ENCODE results near the gene NXPH2. TPM values are rescaled to one million over a fixed set of nuclear protein-coding genes. Genes with fewer than 3 reads are reported as not detected.

The NXPH2 gene
- total and polyA plus RNA-seq, 9 of the 15 experiments (the other 6 are each of a cell fraction or from before 2014, with no cell fraction given) = not detected

- intact Hi-C loops (cut with micrococcal nuclease) = loop anchor here (10.0 kb wide), 1 partner anchor 306 kb away; no protein-coding TSS in a partner anchor
These were observed 718 bp upstream of the NXPH2 start for GRCh38 chr2:138780908-138781307.

More at GRCh38 chr2:138780908-138781307, 718 bp upstream of the NXPH2 start:
- H3K9me1 ChIP-seq (ENCODE audit: control insufficient read depth, insufficient read depth, low read length) = no peaks in the 10 kb centered on the region
- H2AFZ ChIP-seq (ENCODE audit: low read depth, low read length) = no peak overlapping the region
- POLR2A ChIA-PET = no interaction called here
- H3K27me3 ChIP-seq (ENCODE audit: control insufficient read depth in 2 of 2, insufficient read depth in 2 of 2, low read length in 2 of 2) = peaks cover 5 to 28% of the 10 kb centered on the region in 2 experiments; a peak in 3 of 5 replicates
- no peak overlapping the region for H3K27ac ChIP-seq (ENCODE audit: extremely low read depth, low read depth, low read length)
- CTCF ChIA-PET (ENCODE audit: low intra/inter-chr PET ratio) = no interaction called here
- in situ Hi-C loops (cut with MboI) = no loop called here
- no peaks in the 10 kb centered on the region for H4K20me1 ChIP-seq (replicated peaks; ENCODE audit: control insufficient read depth, insufficient read depth, low read length)
- no peaks in the 10 kb centered on the region for H3K4me1 ChIP-seq (replicated peaks in 1 of 2; ENCODE audit: control insufficient read depth in 2 of 2, insufficient read depth in 2 of 2, low read length in 2 of 2)
- H3K4me3 ChIP-seq = no peak overlapping the region
- no peaks in the 10 kb centered on the region for H3K9me3 ChIP-seq (replicated peaks; ENCODE audit: control insufficient read depth, insufficient read depth, low read depth, low read length)
- H3K79me2 ChIP-seq (ENCODE audit: control insufficient read depth, insufficient read depth, low read length) = no peaks in the 10 kb centered on the region
- TF ChIP-seq IRF2 (CRISPR knock-in tag; IDR thresholded peaks at IDR 0.05) (no peak), PCBP2 (IDR thresholded peaks at IDR 0.05; ENCODE audit: low read depth, low read length, poor library complexity, severe bottlenecking) (no peak), ATF4 (CRISPR knock-in tag; IDR thresholded peaks at IDR 0.05) (no peak), GATAD2A (IDR thresholded peaks at IDR 0.05) (no peak), ZKSCAN8 (CRISPR knock-in tag; IDR thresholded peaks at IDR 0.05) (no peak), MYNN (IDR thresholded peaks at IDR 0.05) (no peak), MYNN (CRISPR knock-in tag; IDR thresholded peaks at IDR 0.05) (no peak), ELF4 (CRISPR knock-in tag; IDR thresholded peaks at IDR 0.05) (no peak), FOXA1 (IDR thresholded peaks at IDR 0.05; ENCODE audit: borderline replicate concordance) (no peak), RREB1 (CRISPR knock-in tag; IDR thresholded peaks at IDR 0.05) (no peak)
- FAIRE-seq = no peak
- no peak overlapping the region for H3K9ac ChIP-seq (ENCODE audit: insufficient read depth in 1 of 2, low read depth in 2 of 2, low read length in 2 of 2)
- 4% methylated on average over 13 of the region's 19 CpGs for WGBS (ENCODE audit: insufficient coverage, low coverage, missing lambda C conversion rate)
- no peak for DNase-seq (ENCODE audit: extremely low read depth in 1 of 4, low spot score in 3 of 4)
- no peak for ATAC-seq
- no peak overlapping the region for H3K4me2 ChIP-seq (ENCODE audit: insufficient read depth, low read length)
- no TSS peak for BruUV-seq (replicated peaks)
- no peaks in the 10 kb centered on the region for H3K36me3 ChIP-seq (ENCODE audit: control insufficient read depth, insufficient read depth, low read length)
